Neuronal stem cell (in vitro differentiated cells): ENCODE measurements around the gene HTR6.

Source experiments
- DNase-seq: peaks from one replicate; pipeline ENCODE4 v3.0.0-alpha.2; 2013; ENCODE audit warnings: low spot score
- H2AFZ ChIP-seq: one replicate; pipeline ENCODE4 v1.6.1; 2013; ENCODE audit warnings: mild to moderate bottlenecking, low read length, inconsistent platforms
- H2AK5ac ChIP-seq: 2 replicates; pipeline ENCODE4 v1.6.1; 2013; ENCODE audit warnings: low read depth, mild to moderate bottlenecking, inconsistent platforms, low read length, moderate library complexity, mixed read lengths
- H2BK120ac ChIP-seq: 2 replicates; pipeline ENCODE4 v1.6.1; 2013; ENCODE audit warnings: low read depth, mild to moderate bottlenecking, inconsistent platforms, low read length, moderate library complexity, mixed read lengths
- H2BK12ac ChIP-seq: one replicate; pipeline ENCODE4 v1.6.1; 2013; ENCODE audit warnings: low read length, inconsistent platforms
- H2BK15ac ChIP-seq: 2 replicates; pipeline ENCODE4 v1.6.1; 2013; ENCODE audit warnings: mild to moderate bottlenecking, low read length, inconsistent platforms, mixed read lengths
- H2BK5ac ChIP-seq: one replicate; pipeline ENCODE4 v1.6.1; 2013; ENCODE audit warnings: inconsistent platforms, mild to moderate bottlenecking, low read length, moderate library complexity
- H3K14ac ChIP-seq: one replicate; pipeline ENCODE4 v1.6.1; 2013; ENCODE audit warnings: low read length, inconsistent platforms
- H3K18ac ChIP-seq: 2 replicates; pipeline ENCODE4 v1.6.1; 2013; ENCODE audit warnings: low read length, inconsistent platforms
- H3K23ac ChIP-seq: 2 replicates; pipeline ENCODE4 v1.6.1; 2013; ENCODE audit warnings: low read depth, mild to moderate bottlenecking, mixed read lengths, low read length, inconsistent platforms; ENCODE audit not compliant: poor library complexity
- H3K27ac ChIP-seq: replicated peaks from 3 replicates; pipeline ENCODE4 v1.5.1; 2013; ENCODE audit warnings: low read length, inconsistent platforms
- H3K27me3 ChIP-seq, 3 experiments: 2 replicates each; pipeline ENCODE4 v1.6.1; 2013; ENCODE audit warnings: low read length in 3 of 3, mild to moderate bottlenecking in 2 of 3, inconsistent platforms in 1 of 3, low read depth in 1 of 3, mixed read lengths in 1 of 3, moderate library complexity in 1 of 3; ENCODE audit not compliant: control insufficient read depth in 3 of 3, insufficient read depth in 3 of 3
- H3K36me3 ChIP-seq, 2 donors: replicated peaks in 1 of 2; 2 replicates each; pipeline ENCODE4 v1.6.1; 2013; ENCODE audit warnings: low read length in 2 of 2; ENCODE audit not compliant: control insufficient read depth in 2 of 2, insufficient read depth in 2 of 2
- H3K4ac ChIP-seq: 2 replicates; pipeline ENCODE4 v1.6.1; 2013; ENCODE audit warnings: inconsistent platforms, mild to moderate bottlenecking, low read length, moderate library complexity
- H3K4me1 ChIP-seq, 2 donors: 1 replicate in 1 of 2; 2 replicates in 1 of 2; pipeline ENCODE4 v1.6.1; 2013; ENCODE audit warnings: low read length in 2 of 2, low read depth in 1 of 2; ENCODE audit not compliant: control insufficient read depth in 2 of 2, insufficient read depth in 1 of 2
- H3K4me2 ChIP-seq: one replicate; pipeline ENCODE4 v1.6.1; 2013; ENCODE audit warnings: mild to moderate bottlenecking, low read length, inconsistent platforms; ENCODE audit not compliant: insufficient read depth, poor library complexity, severe bottlenecking
- H3K4me3 ChIP-seq, 2 donors: 2 replicates each; pipeline ENCODE4 v1.5.1; 2013; ENCODE audit warnings: low read length in 2 of 2, mild to moderate bottlenecking in 2 of 2, inconsistent platforms in 1 of 2, moderate library complexity in 1 of 2
- H3K79me1 ChIP-seq: one replicate; pipeline ENCODE4 v1.6.1; 2013; ENCODE audit warnings: low read depth, mild to moderate bottlenecking, inconsistent platforms, low read length, moderate library complexity
- H3K9ac ChIP-seq: one replicate; pipeline ENCODE4 v1.6.1; 2013; ENCODE audit warnings: mild to moderate bottlenecking, low read depth, low read length, inconsistent platforms; ENCODE audit not compliant: poor library complexity
- H3K9me3 ChIP-seq, 2 donors: replicated peaks in 1 of 2; 2 replicates each; pipeline versions ENCODE3 to v1.6.1; 2013; ENCODE audit warnings: low read length in 2 of 2, mild to moderate bottlenecking in 2 of 2, inconsistent platforms in 1 of 2, low read depth in 1 of 2, mixed read lengths in 1 of 2, moderate library complexity in 1 of 2; ENCODE audit not compliant: control insufficient read depth in 2 of 2, insufficient read depth in 1 of 2
- H4K8ac ChIP-seq: one replicate; pipeline ENCODE4 v1.6.1; 2013; ENCODE audit warnings: low read depth, mild to moderate bottlenecking, inconsistent platforms, low read length, moderate library complexity
- H4K91ac ChIP-seq: one replicate; pipeline ENCODE4 v1.6.1; 2013; ENCODE audit warnings: low read length, low read depth, mild to moderate bottlenecking, inconsistent platforms; ENCODE audit not compliant: poor library complexity
- WGBS, 2 donors: extraction: QIAGEN DNeasy Blood & Tissue Kit; methylation state at CpG; one replicate each; pipeline ENCODE4 v1.1.7; 2013; ENCODE audit warnings: missing lambda C conversion rate in 2 of 2, mixed read lengths in 1 of 2; ENCODE audit not compliant: insufficient read length in 2 of 2, insufficient replicate concordance in 1 of 2; ENCODE audit errors: extremely low coverage in 2 of 2; 5-methylcytosine and 5-hydroxymethylcytosine counted together

The HTR6 gene

GRCh38 chr1:19665496-19666465 lies 1.1 kb downstream of the HTR6 start:
- no CpG with 5 or more reads among the region's 84 CpGs for WGBS, 2 donors
- H3K4me1 ChIP-seq, result no peaks in the 10 kb centered on the region
- H3K18ac ChIP-seq, result peak overlapping the region; percentile 70
- H3K36me3 ChIP-seq, result no peaks in the 10 kb centered on the region
- no peak overlapping the region for H4K91ac ChIP-seq
- H3K27me3 ChIP-seq, result peaks cover 20 to 82% (median 45%) of the 10 kb centered on the region in 3 experiments
- H3K4me2 ChIP-seq, result peak overlapping the region; percentile 89
- peak overlapping the region; percentile 64 for H2AFZ ChIP-seq
- no peak overlapping the region for H3K27ac ChIP-seq
- peaks cover 2% of the 10 kb centered on the region for H3K79me1 ChIP-seq
- no peak overlapping the region for H3K4ac ChIP-seq
- H3K14ac ChIP-seq, result no peak overlapping the region
- H2BK5ac ChIP-seq, result no peak overlapping the region
- H3K23ac ChIP-seq, result peak overlapping the region; percentile 95
- DNase-seq, result no peak
- no peak overlapping the region for H2BK120ac ChIP-seq
- H3K9me3 ChIP-seq, result peaks cover 0 to 2% of the 10 kb centered on the region in 2 donors
- H2BK15ac ChIP-seq, result peak overlapping the region; percentile 44
- peak overlapping the region; percentile 7 for H3K9ac ChIP-seq
- H2AK5ac ChIP-seq, result no peak overlapping the region
- H3K4me3 ChIP-seq, result peak overlapping the region in 1 of 2 donors; percentile 81
- peak overlapping the region; percentile 45 for H4K8ac ChIP-seq
- no peak overlapping the region for H2BK12ac ChIP-seq

GRCh38 chr1:19668888-19669287 lies 4.2 kb downstream of the HTR6 start:
- WGBS, 2 donors, result no CpG with 5 or more reads among the region's 8 CpGs
- H3K9me3 ChIP-seq, result peaks cover 0 to 2% of the 10 kb centered on the region in 2 donors
- no peak overlapping the region for H3K9ac ChIP-seq

GRCh38 chr1:19670787-19671186 lies 6.1 kb downstream of the HTR6 start:
- DNase-seq, result no peak
- no peak overlapping the region for H2BK5ac ChIP-seq
- no peak overlapping the region for H3K23ac ChIP-seq
- H3K27me3 ChIP-seq, result peaks cover 3 to 63% (median 18%) of the 10 kb centered on the region in 3 experiments
- no peak overlapping the region for H3K27ac ChIP-seq
- H2BK12ac ChIP-seq, result no peak overlapping the region
- no peak overlapping the region for H3K4ac ChIP-seq
- H2AFZ ChIP-seq, result no peak overlapping the region
- no peak overlapping the region for H4K91ac ChIP-seq
- no peak overlapping the region for H3K18ac ChIP-seq
- H4K8ac ChIP-seq, result no peak overlapping the region
- no peak overlapping the region for H3K14ac ChIP-seq
- no CpG with 5 or more reads among the region's 4 CpGs for WGBS, 2 donors
- no peaks in the 10 kb centered on the region for H3K4me1 ChIP-seq
- H3K4me2 ChIP-seq, result no peak overlapping the region
- no peak overlapping the region for H3K4me3 ChIP-seq
- H3K9ac ChIP-seq, result no peak overlapping the region
- no peaks in the 10 kb centered on the region for H3K9me3 ChIP-seq
- peaks cover 2% of the 10 kb centered on the region for H3K79me1 ChIP-seq
- H2BK120ac ChIP-seq, result no peak overlapping the region
- no peak overlapping the region for H2BK15ac ChIP-seq
- no peaks in the 10 kb centered on the region for H3K36me3 ChIP-seq
- H2AK5ac ChIP-seq, result no peak overlapping the region

More at GRCh38 chr1:19668888-19669287, 4.2 kb downstream of the HTR6 start:
- no peak overlapping the region for H3K4ac ChIP-seq
- H3K27ac ChIP-seq, result no peak overlapping the region
- DNase-seq, result no peak
- no peak overlapping the region for H4K8ac ChIP-seq
- no peak overlapping the region for H3K4me3 ChIP-seq
- H2BK5ac ChIP-seq, result no peak overlapping the region
- no peak overlapping the region for H3K23ac ChIP-seq
- H4K91ac ChIP-seq, result no peak overlapping the region
- H2AK5ac ChIP-seq, result no peak overlapping the region
- H2BK12ac ChIP-seq, result no peak overlapping the region
- H3K18ac ChIP-seq, result no peak overlapping the region
- H2BK15ac ChIP-seq, result no peak overlapping the region
- H3K14ac ChIP-seq, result no peak overlapping the region
- no peak overlapping the region for H3K4me2 ChIP-seq
- no peaks in the 10 kb centered on the region for H3K36me3 ChIP-seq
- peaks cover 2% of the 10 kb centered on the region for H3K79me1 ChIP-seq
- H3K27me3 ChIP-seq, result peaks cover 20 to 82% (median 37%) of the 10 kb centered on the region in 3 experiments
- H2AFZ ChIP-seq, result no peak overlapping the region
- no peaks in the 10 kb centered on the region for H3K4me1 ChIP-seq
- no peak overlapping the region for H2BK120ac ChIP-seq

- no peaks in the 10 kb centered on the region for H3K79me1 ChIP-seq
- H4K91ac ChIP-seq, result no peak overlapping the region
- H3K9me3 ChIP-seq, result no peaks in the 10 kb centered on the region
- WGBS, 2 donors, result no CpG with 5 or more reads among the region's 6 CpGs
- no peak overlapping the region for H3K4ac ChIP-seq
- no peaks in the 10 kb centered on the region for H3K4me1 ChIP-seq
- no peak overlapping the region for H3K4me3 ChIP-seq
- H3K27ac ChIP-seq, result no peak overlapping the region
- no peak overlapping the region for H3K4me2 ChIP-seq
- H3K23ac ChIP-seq, result no peak overlapping the region
- H3K27me3 ChIP-seq, result peaks cover 0 to 48% (median 5%) of the 10 kb centered on the region in 3 experiments
- no peak overlapping the region for H2BK120ac ChIP-seq
- no peak overlapping the region for H2AK5ac ChIP-seq
- no peak overlapping the region for H2BK15ac ChIP-seq
- DNase-seq, result no peak
- no peak overlapping the region for H3K9ac ChIP-seq
- no peak overlapping the region for H3K14ac ChIP-seq
- H3K36me3 ChIP-seq, result no peaks in the 10 kb centered on the region
- H2BK12ac ChIP-seq, result no peak overlapping the region
- H2BK5ac ChIP-seq, result no peak overlapping the region
- no peak overlapping the region for H2AFZ ChIP-seq
- no peak overlapping the region for H4K8ac ChIP-seq
- no peak overlapping the region for H3K18ac ChIP-seq
These were observed 7.6 kb downstream of the HTR6 start for GRCh38 chr1:19672237-19672636.
